ENCODE data around the gene GALNT2.

- no peak for TF ChIP-seq EZH2phosphoT487 (IDR thresholded peaks at IDR 0.05; ENCODE audit: borderline replicate concordance)
- TF ChIP-seq, protein P1, sequence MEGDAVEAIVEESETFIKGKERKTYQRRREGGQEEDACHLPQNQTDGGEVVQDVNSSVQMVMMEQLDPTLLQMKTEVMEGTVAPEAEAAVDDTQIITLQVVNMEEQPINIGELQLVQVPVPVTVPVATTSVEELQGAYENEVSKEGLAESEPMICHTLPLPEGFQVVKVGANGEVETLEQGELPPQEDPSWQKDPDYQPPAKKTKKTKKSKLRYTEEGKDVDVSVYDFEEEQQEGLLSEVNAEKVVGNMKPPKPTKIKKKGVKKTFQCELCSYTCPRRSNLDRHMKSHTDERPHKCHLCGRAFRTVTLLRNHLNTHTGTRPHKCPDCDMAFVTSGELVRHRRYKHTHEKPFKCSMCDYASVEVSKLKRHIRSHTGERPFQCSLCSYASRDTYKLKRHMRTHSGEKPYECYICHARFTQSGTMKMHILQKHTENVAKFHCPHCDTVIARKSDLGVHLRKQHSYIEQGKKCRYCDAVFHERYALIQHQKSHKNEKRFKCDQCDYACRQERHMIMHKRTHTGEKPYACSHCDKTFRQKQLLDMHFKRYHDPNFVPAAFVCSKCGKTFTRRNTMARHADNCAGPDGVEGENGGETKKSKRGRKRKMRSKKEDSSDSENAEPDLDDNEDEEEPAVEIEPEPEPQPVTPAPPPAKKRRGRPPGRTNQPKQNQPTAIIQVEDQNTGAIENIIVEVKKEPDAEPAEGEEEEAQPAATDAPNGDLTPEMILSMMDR (conservative IDR thresholded peaks at IDR 0.05; ENCODE audit: low read length), result no peak
Observed at GRCh38 chr1:230103306-230104173, 36.5 kb downstream of the GALNT2 start.
